K562 (cell line): Measurements from ENCODE around the gene FKBP8. TPM values are rescaled to one million over a fixed set of nuclear protein-coding genes. Genes with fewer than 3 reads are reported as not detected.

ENCODE experiments used
- BMI1 ChIP-seq: fragments of 150-350 bp; IDR thresholded peaks from 2 replicates; pipeline ENCODE4 v1.6.1; 2014; ENCODE audit warnings: low read length
- polyA plus RNA-seq, 8 experiments: library from polyadenylated mRNA; depleted of rRNA in 4 of 8; stranded (reverse) in 5 of 8; unstranded in 3 of 8; fragments of >200 nt; fragmentation: Nextera tagmentation in 2 of 8; fragmentation: Illumina TruSeq in 1 of 8; extraction: Ambion mirVana in 2 of 8; extraction: Trizol in 1 of 8; gene quantifications; 2 replicates each; pipeline versions ENCODE4 v1.2.1 to v1.2.3, GENCODE V29; 2011 to 2014; ENCODE audit warnings: inconsistent platforms in 1 of 8, missing spikeins in 1 of 8
- total RNA-seq, 7 experiments: library from RNA; depleted of rRNA in 6 of 7; stranded (reverse); fragments of >200 nt in 6 of 7; fragmentation: Illumina TruSeq in 2 of 7; extraction: Trizol in 2 of 7; gene quantifications; 2 replicates each; pipeline versions ENCODE4 v1.2.1 to v1.2.3, GENCODE V29; 2011 to 2021; ENCODE audit warnings: low replicate concordance in 1 of 7
- TF ChIP-seq, protein P1 (sequence below): sonication (generic); formaldehyde crosslinking; IDR thresholded peaks from 2 replicates; pipeline ENCODE4 v1.8.0; 2022; ENCODE audit warnings: missing genetic modification reagents, mild to moderate bottlenecking, moderate library complexity, borderline replicate concordance
- TF ChIP-seq, protein P2 (sequence below): sonication (generic); formaldehyde crosslinking; IDR thresholded peaks from 2 replicates; pipeline ENCODE4 v1.8.0; 2022; ENCODE audit warnings: missing genetic modification reagents, mild to moderate bottlenecking, borderline replicate concordance
- TF ChIP-seq, protein P3 (sequence below): fragments of 450-650 bp; IDR thresholded peaks from 2 replicates; pipeline ENCODE4 v1.6.1; 2016; ENCODE audit warnings: low read depth

The FKBP8 gene
- total and polyA plus RNA-seq, 9 of the 15 experiments (the other 6 are each of a cell fraction or from before 2014, with no cell fraction given): 0.46 to 236 (median 104) TPM

DNA sequence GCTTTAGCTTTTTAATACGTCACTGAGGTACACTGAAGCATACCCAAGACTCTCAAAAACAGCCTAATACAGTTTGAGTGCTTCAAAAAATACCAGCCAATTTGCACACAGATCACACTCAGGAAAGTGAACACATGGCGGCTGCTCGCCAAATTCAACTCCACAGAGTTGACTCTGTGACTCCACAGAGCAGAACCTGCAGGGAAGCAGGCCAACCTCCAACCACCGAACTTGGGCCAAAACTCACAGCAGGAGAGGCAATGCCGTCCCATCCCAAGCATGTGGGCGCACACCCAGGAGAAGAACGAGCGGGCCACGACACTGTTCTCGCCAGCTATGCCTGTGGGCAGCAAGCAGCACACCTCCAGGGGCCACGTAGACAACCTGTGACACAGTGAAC lies 42.6 kb downstream of the FKBP8 start (continued):
- TF ChIP-seq, protein P1, sequence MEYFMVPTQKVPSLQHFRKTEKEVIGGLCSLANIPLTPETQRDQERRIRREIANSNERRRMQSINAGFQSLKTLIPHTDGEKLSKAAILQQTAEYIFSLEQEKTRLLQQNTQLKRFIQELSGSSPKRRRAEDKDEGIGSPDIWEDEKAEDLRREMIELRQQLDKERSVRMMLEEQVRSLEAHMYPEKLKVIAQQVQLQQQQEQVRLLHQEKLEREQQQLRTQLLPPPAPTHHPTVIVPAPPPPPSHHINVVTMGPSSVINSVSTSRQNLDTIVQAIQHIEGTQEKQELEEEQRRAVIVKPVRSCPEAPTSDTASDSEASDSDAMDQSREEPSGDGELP: no peak
- TF ChIP-seq, protein P2, sequence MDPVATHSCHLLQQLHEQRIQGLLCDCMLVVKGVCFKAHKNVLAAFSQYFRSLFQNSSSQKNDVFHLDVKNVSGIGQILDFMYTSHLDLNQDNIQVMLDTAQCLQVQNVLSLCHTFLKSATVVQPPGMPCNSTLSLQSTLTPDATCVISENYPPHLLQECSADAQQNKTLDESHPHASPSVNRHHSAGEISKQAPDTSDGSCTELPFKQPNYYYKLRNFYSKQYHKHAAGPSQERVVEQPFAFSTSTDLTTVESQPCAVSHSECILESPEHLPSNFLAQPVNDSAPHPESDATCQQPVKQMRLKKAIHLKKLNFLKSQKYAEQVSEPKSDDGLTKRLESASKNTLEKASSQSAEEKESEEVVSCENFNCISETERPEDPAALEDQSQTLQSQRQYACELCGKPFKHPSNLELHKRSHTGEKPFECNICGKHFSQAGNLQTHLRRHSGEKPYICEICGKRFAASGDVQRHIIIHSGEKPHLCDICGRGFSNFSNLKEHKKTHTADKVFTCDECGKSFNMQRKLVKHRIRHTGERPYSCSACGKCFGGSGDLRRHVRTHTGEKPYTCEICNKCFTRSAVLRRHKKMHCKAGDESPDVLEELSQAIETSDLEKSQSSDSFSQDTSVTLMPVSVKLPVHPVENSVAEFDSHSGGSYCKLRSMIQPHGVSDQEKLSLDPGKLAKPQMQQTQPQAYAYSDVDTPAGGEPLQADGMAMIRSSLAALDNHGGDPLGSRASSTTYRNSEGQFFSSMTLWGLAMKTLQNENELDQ (CRISPR knock-in tag): no peak
- no peak for TF ChIP-seq BMI1
- TF ChIP-seq, protein P3, sequence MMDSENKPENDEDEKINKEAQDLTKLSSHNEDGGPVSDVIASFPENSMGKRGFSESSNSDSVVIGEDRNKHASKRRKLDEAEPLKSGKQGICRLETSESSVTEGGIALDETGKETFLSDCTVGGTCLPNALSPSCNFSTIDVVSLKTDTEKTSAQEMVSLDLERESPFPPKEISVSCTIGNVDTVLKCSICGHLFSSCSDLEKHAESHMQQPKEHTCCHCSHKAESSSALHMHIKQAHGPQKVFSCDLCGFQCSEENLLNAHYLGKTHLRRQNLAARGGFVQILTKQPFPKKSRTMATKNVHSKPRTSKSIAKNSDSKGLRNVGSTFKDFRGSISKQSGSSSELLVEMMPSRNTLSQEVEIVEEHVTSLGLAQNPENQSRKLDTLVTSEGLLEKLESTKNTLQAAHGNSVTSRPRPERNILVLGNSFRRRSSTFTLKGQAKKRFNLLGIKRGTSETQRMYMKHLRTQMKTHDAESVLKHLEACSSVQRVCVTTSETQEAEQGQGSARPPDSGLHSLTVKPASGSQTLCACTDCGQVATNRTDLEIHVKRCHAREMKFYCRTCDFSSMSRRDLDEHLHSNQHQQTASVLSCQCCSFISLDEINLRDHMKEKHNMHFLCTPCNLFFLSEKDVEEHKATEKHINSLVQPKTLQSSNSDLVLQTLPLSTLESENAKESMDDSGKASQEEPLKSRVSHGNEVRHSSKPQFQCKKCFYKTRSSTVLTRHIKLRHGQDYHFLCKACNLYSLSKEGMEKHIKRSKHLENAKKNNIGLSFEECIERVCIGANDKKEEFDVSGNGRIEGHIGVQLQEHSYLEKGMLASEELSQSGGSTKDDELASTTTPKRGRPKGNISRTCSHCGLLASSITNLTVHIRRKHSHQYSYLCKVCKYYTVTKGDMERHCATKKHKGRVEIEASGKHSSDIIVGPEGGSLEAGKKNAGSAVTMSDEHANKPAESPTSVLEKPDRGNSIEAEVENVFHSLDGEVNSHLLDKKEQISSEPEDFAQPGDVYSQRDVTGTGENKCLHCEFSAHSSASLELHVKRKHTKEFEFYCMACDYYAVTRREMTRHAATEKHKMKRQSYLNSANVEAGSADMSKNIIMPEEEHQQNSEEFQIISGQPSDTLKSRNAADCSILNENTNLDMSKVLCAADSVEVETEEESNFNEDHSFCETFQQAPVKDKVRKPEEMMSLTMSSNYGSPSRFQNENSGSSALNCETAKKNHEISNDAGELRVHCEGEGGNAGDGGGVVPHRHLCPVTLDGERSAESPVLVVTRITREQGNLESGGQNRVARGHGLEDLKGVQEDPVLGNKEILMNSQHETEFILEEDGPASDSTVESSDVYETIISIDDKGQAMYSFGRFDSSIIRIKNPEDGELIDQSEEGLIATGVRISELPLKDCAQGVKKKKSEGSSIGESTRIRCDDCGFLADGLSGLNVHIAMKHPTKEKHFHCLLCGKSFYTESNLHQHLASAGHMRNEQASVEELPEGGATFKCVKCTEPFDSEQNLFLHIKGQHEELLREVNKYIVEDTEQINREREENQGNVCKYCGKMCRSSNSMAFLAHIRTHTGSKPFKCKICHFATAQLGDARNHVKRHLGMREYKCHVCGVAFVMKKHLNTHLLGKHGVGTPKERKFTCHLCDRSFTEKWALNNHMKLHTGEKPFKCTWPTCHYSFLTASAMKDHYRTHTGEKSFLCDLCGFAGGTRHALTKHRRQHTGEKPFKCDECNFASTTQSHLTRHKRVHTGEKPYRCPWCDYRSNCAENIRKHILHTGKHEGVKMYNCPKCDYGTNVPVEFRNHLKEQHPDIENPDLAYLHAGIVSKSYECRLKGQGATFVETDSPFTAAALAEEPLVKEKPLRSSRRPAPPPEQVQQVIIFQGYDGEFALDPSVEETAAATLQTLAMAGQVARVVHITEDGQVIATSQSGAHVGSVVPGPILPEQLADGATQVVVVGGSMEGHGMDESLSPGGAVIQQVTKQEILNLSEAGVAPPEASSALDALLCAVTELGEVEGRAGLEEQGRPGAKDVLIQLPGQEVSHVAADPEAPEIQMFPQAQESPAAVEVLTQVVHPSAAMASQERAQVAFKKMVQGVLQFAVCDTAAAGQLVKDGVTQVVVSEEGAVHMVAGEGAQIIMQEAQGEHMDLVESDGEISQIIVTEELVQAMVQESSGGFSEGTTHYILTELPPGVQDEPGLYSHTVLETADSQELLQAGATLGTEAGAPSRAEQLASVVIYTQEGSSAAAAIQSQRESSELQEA: no peak
